ENCODE results near the gene ARHGEF37.

Gene ARHGEF37

GRCh38 chr5:149636191-149636860 lies 55.0 kb downstream of the ARHGEF37 start:
- H3K27ac ChIP-seq (ENCODE audit: low read length), result no peak overlapping the region
- no peak overlapping the region for H3K4me2 ChIP-seq (ENCODE audit: low read length)
- H3K79me2 ChIP-seq (ENCODE audit: low read length), result no peaks in the 10 kb centered on the region
- TF ChIP-seq, protein P1, sequence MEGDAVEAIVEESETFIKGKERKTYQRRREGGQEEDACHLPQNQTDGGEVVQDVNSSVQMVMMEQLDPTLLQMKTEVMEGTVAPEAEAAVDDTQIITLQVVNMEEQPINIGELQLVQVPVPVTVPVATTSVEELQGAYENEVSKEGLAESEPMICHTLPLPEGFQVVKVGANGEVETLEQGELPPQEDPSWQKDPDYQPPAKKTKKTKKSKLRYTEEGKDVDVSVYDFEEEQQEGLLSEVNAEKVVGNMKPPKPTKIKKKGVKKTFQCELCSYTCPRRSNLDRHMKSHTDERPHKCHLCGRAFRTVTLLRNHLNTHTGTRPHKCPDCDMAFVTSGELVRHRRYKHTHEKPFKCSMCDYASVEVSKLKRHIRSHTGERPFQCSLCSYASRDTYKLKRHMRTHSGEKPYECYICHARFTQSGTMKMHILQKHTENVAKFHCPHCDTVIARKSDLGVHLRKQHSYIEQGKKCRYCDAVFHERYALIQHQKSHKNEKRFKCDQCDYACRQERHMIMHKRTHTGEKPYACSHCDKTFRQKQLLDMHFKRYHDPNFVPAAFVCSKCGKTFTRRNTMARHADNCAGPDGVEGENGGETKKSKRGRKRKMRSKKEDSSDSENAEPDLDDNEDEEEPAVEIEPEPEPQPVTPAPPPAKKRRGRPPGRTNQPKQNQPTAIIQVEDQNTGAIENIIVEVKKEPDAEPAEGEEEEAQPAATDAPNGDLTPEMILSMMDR (IDR thresholded peaks at IDR 0.05; ENCODE audit: low read depth, low read length), result no peak
- TF ChIP-seq EZH2phosphoT487 (IDR thresholded peaks at IDR 0.05; ENCODE audit: low read depth), result no peak
- no peaks in the 10 kb centered on the region for H3K36me3 ChIP-seq (replicated peaks; ENCODE audit: low read depth, low read length)
- H4K20me1 ChIP-seq (ENCODE audit: insufficient read depth, low read length), result no peaks in the 10 kb centered on the region
- no peak overlapping the region for H3K4me3 ChIP-seq (ENCODE audit: low read length)
- H3K9ac ChIP-seq (ENCODE audit: low read length), result no peak overlapping the region
- H3K4me1 ChIP-seq (ENCODE audit: low read length), result peaks cover 13% of the 10 kb centered on the region
- H3K9me3 ChIP-seq (ENCODE audit: insufficient read depth, low read length), result no peaks in the 10 kb centered on the region
- H2AFZ ChIP-seq (ENCODE audit: low read depth, low read length), result no peak overlapping the region
- H3K27me3 ChIP-seq (ENCODE audit: low read depth, low read length), result no peaks in the 10 kb centered on the region

DNA sequence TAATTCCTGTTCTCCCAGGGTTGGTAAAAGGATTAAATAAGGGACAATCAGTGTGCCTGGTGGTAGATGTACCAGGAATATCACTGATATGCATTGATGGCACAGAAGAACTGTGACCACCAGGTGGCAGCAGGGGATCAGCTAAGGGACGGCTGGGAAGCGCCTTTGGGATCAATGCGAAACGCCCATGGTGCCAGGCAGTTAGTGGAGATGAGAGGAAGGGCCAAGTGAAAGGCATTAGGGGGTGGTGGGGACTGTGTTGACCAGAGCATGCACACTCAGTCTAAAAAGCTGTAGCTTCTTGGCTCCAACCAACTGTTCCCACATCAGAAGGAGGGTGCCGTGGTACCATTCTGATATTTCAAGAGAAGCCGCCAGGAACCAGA lies 55.6 kb downstream of the ARHGEF37 start:
- H3K4me3 ChIP-seq (ENCODE audit: low read length), result no peak overlapping the region
- no peaks in the 10 kb centered on the region for H3K36me3 ChIP-seq (replicated peaks; ENCODE audit: low read depth, low read length)
- H3K9me3 ChIP-seq (ENCODE audit: insufficient read depth, low read length), result no peaks in the 10 kb centered on the region
- peaks cover 13% of the 10 kb centered on the region for H3K4me1 ChIP-seq (ENCODE audit: low read length)
- no peaks in the 10 kb centered on the region for H4K20me1 ChIP-seq (ENCODE audit: insufficient read depth, low read length)
- no peak for TF ChIP-seq EZH2phosphoT487 (IDR thresholded peaks at IDR 0.05; ENCODE audit: low read depth)
- TF ChIP-seq, protein P1 (IDR thresholded peaks at IDR 0.05; ENCODE audit: low read depth, low read length), result peak; percentile 85
- no peaks in the 10 kb centered on the region for H3K27me3 ChIP-seq (ENCODE audit: low read depth, low read length)
- no peaks in the 10 kb centered on the region for H3K79me2 ChIP-seq (ENCODE audit: low read length)
- peak overlapping the region; percentile 34; the same call in 1 of the 2 replicates for H3K4me2 ChIP-seq (ENCODE audit: low read length)
- H2AFZ ChIP-seq (ENCODE audit: low read depth, low read length), result no peak overlapping the region
- no peak overlapping the region for H3K27ac ChIP-seq (ENCODE audit: low read length)
- no peak overlapping the region for H3K9ac ChIP-seq (ENCODE audit: low read length)

DNA sequence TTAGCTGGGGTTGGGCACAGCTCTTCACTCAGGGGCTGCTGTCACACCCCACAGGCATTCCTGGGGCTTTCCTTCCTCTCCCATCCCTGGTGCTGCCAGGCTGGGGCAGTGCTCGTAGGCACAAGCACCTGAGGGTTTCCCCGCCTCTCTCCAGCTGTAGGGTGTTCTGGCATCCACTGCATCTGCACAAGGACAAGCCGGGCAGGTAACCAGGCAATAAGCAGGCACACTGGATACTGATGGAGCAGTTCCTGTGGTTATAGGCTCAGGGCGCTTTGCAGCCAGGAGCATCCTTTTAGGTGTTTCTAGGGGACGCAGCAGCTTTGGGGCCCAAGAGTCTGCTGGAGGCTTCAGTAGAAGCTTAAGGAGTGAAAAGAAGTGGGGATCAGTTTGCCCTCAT lies 56.8 kb downstream of the ARHGEF37 start:
- no peak overlapping the region for H3K9ac ChIP-seq (ENCODE audit: low read length)
- TF ChIP-seq, protein P1 (IDR thresholded peaks at IDR 0.05; ENCODE audit: low read depth, low read length), result no peak
- TF ChIP-seq EZH2phosphoT487 (IDR thresholded peaks at IDR 0.05; ENCODE audit: low read depth), result no peak
- no peaks in the 10 kb centered on the region for H4K20me1 ChIP-seq (ENCODE audit: insufficient read depth, low read length)
- H3K27ac ChIP-seq (ENCODE audit: low read length), result no peak overlapping the region
- no peak overlapping the region for H3K4me3 ChIP-seq (ENCODE audit: low read length)
- no peak overlapping the region for H3K4me2 ChIP-seq (ENCODE audit: low read length)
- peaks cover 3% of the 10 kb centered on the region for H3K4me1 ChIP-seq (ENCODE audit: low read length)
- H3K9me3 ChIP-seq (ENCODE audit: insufficient read depth, low read length), result no peaks in the 10 kb centered on the region
- H2AFZ ChIP-seq (ENCODE audit: low read depth, low read length), result no peak overlapping the region
- H3K36me3 ChIP-seq (replicated peaks; ENCODE audit: low read depth, low read length), result no peaks in the 10 kb centered on the region
- no peaks in the 10 kb centered on the region for H3K79me2 ChIP-seq (ENCODE audit: low read length)
- no peaks in the 10 kb centered on the region for H3K27me3 ChIP-seq (ENCODE audit: low read depth, low read length)

- no peak overlapping the region for H2AFZ ChIP-seq (ENCODE audit: low read depth, low read length)
- H3K4me3 ChIP-seq (ENCODE audit: low read length), result no peak overlapping the region
- no peak for TF ChIP-seq EZH2phosphoT487 (IDR thresholded peaks at IDR 0.05; ENCODE audit: low read depth)
- TF ChIP-seq, protein P1 (IDR thresholded peaks at IDR 0.05; ENCODE audit: low read depth, low read length), result no peak
- H3K27me3 ChIP-seq (ENCODE audit: low read depth, low read length), result no peaks in the 10 kb centered on the region
- no peak overlapping the region for H3K9ac ChIP-seq (ENCODE audit: low read length)
- H3K36me3 ChIP-seq (replicated peaks; ENCODE audit: low read depth, low read length), result no peaks in the 10 kb centered on the region
- H4K20me1 ChIP-seq (ENCODE audit: insufficient read depth, low read length), result no peaks in the 10 kb centered on the region
- H3K4me1 ChIP-seq (ENCODE audit: low read length), result no peaks in the 10 kb centered on the region
- no peak overlapping the region for H3K4me2 ChIP-seq (ENCODE audit: low read length)
- no peaks in the 10 kb centered on the region for H3K9me3 ChIP-seq (ENCODE audit: insufficient read depth, low read length)
- no peak overlapping the region for H3K27ac ChIP-seq (ENCODE audit: low read length)
- no peaks in the 10 kb centered on the region for H3K79me2 ChIP-seq (ENCODE audit: low read length)
Measured at GRCh38 chr5:149638546-149639241, 57.4 kb downstream of the ARHGEF37 start.
